Limb (tissue), 2 donors: ENCODE measurements around the gene HOXB1.

Experiments
- DNase-seq, 2 donors: peaks; one replicate each; pipeline ENCODE4 v3.0.0-alpha.2; 2016; ENCODE audit errors: extremely low spot score in 2 of 2

The HOXB1 gene

GRCh38 chr17:48555258-48556228 lies 24.7 kb upstream of the HOXB1 start:
- DNase-seq, result peak; percentile 80 to 85

- peak in 1 of 2 donors; percentile 69 for DNase-seq
These were observed 23.8 kb upstream of the HOXB1 start for GRCh38 chr17:48554412-48555257.

- no peak for DNase-seq
These were observed 23.0 kb upstream of the HOXB1 start for GRCh38 chr17:48553826-48554225.

- no peak for DNase-seq
These were observed 22.4 kb upstream of the HOXB1 start for GRCh38 chr17:48553190-48553547.

- peak in 1 of 2 donors; percentile 76 for DNase-seq
These were observed 21.8 kb upstream of the HOXB1 start for GRCh38 chr17:48552466-48553189.

- DNase-seq, result no peak
These were observed 21.0 kb upstream of the HOXB1 start for GRCh38 chr17:48551596-48552465.

- no peak for DNase-seq
These were observed 20.4 kb upstream of the HOXB1 start for GRCh38 chr17:48551214-48551555.

- peak in 1 of 2 donors; percentile 72 for DNase-seq
These were observed 19.8 kb upstream of the HOXB1 start for GRCh38 chr17:48550502-48551213.

GRCh38 chr17:48549914-48550501 lies 19.2 kb upstream of the HOXB1 start:
- DNase-seq, result no peak

GRCh38 chr17:48549281-48549630 lies 18.4 kb upstream of the HOXB1 start:
- peak in 1 of 2 donors; percentile 37 for DNase-seq

GRCh38 chr17:48548523-48549280 lies 17.9 kb upstream of the HOXB1 start:
- no peak for DNase-seq

GRCh38 chr17:48547808-48548522 lies 17.2 kb upstream of the HOXB1 start:
- DNase-seq, result peak in 1 of 2 donors; percentile 66

GRCh38 chr17:48546924-48547807 lies 16.4 kb upstream of the HOXB1 start:
- peak; percentile 61 to 70 for DNase-seq

- DNase-seq, result peak in 1 of 2 donors; percentile 72
These were observed 15.5 kb upstream of the HOXB1 start for GRCh38 chr17:48546137-48546923.

GRCh38 chr17:48545539-48545938 lies 14.7 kb upstream of the HOXB1 start:
- DNase-seq, result no peak

- peak in 1 of 2 donors; percentile 78 for DNase-seq
These were observed 14.2 kb upstream of the HOXB1 start, which contains the start of gene HOXB2 for GRCh38 chr17:48545022-48545375. Gene HOXB2 (minus strand): TSS chr17:48545109. CDS start chr17:48544911, 198 bp downstream.
